ENCODE measurements around the gene FAM13A.

DNA sequence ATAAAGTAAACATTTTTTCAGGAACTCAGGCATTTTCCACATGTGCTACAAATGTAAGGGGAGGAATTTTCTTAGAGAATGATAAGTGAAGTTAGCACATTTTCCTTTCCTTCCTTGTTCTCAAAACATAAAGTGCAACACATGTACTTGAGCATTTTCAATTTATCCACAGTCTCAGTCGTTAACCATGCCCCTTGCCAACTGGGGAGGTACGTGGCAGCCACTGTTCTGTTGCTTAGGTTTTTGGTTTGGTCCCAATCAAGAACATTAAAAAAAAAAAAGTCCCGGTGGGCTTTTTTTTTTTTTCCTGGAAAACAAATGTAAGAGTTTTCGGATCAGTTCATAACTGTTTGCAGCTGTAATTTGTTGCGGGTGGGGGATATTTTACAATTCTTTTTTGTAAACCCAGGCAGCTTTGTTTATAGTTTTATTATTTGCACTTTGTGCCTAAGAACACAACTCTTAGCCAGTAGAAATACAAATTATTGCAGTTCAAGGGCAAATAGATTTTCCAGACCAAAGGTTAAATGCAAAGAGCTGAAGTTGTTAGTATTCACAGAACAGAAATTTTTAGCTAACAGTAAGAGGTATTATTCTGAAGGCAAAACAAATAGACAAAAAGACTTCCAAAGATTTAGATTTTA, 247.3 kb downstream of the FAM13A start:
- TF ChIP-seq SP1 (IDR thresholded peaks at IDR 0.05) (no peak), ARNT (IDR thresholded peaks at IDR 0.05) (no peak), BHLHE40 (IDR thresholded peaks at IDR 0.05; ENCODE audit: borderline replicate concordance) (no peak), SUZ12 (IDR thresholded peaks at IDR 0.05) (no peak), FOXM1 (IDR thresholded peaks at IDR 0.05; ENCODE audit: borderline replicate concordance) (no peak)

All from HEK293T (cell line).